Endometrial microvascular endothelial cells (primary cell): ENCODE measurements around the gene PTPRK. TPM values are rescaled to one million over a fixed set of nuclear protein-coding genes. Genes with fewer than 3 reads are reported as not detected.
"Not testable (repeated sequence)": the region's sequence is repeated elsewhere in the genome, so short reads cannot be mapped to it uniquely, and the experiment has no call there.

Experiments
- in situ Hi-C: cut with HindIII; loops from 2 replicates; pipeline ENCODE4 v1.10.0; 2017; ENCODE audit warnings: low sequenced_read_pairs, low pct_unique_long_range_greater_than_20kb; ENCODE audit errors: inconsistent ontology term
- total RNA-seq: library from RNA; depleted of rRNA; stranded (reverse); fragments of >200 nt; gene quantifications from one replicate; pipeline ENCODE4 v1.2.3, GENCODE V29; 2015; ENCODE audit errors: inconsistent ontology term

The PTPRK gene
- total RNA-seq, 1 donor from 2014 or later = 60.4 TPM

DNA sequence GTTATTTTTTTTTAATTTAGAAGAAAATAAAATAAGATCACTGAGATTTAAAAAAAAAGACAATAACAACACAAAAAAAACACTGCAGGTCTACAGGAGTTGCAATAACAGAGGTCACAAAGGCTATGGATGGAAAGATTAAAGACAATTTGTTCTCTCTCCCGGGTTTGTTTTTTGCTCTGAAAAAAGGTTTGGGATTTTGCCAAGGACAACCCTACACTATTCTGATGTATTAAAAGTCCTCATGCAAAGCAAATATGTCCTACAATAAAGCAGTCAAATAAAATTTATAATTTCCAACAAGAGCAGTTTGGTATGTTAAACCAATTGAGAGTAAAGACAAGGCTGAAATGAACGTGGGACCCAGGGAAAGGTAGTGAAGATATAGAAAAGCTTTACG is 55.6 kb downstream of the PTPRK start:
- in situ Hi-C loops = no loop called here

DNA sequence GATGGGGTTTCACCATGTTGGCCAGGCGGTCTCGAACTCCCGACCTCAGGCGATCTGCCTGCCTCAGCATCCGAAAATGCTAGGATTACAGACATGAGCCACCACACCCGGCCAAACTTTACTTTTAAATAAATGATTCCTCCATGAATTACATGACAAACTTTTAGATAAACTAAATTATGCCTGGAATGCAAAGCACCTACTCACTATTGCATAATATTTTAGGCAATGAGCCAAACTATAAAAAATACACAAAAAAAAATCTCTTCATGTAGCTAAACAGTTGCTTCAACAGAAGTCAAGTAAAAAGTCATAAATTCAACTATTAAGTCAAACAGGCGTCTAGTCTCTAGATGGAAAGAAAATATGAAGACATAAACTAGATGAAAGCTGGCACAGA is 56.5 kb downstream of the PTPRK start:
- in situ Hi-C loops = no loop called here

DNA sequence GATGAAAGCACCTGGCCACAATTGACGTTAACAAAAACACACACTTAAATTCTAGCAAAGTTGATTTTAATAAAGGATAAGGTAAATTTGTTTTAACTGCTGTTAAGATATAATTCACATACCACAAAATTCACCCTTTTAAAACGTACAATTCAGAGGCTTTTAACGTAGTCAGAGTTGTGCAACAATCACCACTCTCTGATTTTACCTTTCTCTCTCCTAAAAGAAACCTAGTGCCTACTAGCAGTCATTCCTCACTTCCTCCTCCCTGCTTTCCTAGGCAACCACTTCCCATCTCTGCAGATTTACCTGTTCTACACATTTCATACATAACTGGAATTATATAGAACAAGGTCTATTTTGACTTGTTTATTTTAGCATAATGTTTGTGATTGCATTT is 58.9 kb downstream of the PTPRK start:
- in situ Hi-C loops = no loop called here

DNA sequence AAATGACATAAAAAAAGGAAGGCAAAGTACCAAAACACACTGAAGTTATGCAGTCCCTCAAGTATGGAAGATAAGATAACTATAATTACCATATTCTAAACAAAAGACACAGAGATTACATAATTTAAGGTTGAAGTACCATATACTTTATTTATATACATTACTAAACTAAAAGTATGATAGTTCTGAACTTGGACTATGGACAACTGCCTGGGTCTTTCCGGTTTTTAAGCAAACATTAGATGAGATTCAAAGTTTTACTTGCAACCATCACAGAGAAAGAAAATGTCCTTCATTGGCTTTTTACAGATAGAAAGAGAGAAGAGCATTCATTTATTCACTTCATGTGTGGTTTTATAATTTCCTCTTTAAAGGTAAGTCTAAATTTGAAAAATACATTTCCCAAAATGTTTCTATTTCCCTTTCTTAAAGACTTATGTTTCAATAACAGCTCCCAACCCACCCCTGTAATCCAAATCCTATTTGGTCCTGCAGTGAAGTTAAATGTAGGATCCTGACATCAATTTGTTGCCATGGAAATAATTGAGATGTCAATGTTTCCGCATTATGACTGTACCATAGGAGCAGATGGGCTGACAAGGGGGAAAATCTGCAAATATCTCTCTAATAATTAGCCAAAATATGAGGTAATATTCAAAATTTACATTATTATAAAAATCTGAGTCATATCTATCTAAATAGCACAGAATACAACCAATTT is 63.7 kb downstream of the PTPRK start:
- in situ Hi-C loops = no loop called here

DNA sequence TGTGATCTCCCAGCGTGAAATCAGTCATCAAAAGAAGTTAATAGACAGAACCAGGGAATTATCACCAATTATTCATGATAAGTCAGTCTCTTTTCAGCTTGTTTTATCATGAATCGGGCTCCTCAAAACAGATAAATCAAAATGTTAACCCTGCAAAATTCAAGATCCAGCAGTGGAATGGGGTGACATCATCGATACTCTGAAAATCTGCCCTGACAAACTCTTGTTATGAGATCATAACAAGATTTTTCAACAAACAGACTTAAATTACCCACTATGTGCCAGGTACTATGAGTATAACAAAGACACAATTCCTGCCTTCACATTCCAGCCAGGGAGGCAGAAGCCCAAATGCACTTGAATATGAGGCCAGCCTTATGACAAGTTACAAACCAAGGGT is 64.4 kb downstream of the PTPRK start:
- in situ Hi-C loops = no loop called here

DNA sequence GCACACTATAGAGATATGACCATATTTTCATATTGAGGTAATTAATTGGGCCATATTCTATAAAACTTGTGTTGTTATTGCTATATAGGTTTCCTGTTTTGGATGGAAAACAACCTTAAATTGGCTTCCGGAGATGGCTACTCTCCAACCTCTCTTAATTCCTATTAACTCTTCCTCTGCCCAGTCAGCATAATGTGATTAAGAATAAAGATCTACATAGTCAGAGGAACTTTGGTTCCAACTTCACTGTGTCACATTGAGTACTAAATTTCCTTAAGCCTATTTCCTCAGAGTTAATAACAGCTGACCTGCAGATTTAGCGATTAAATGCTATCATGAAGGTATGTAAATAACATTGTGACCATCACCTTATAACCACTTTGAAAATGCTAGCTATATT is 67.7 kb downstream of the PTPRK start:
- in situ Hi-C loops = no loop called here

DNA sequence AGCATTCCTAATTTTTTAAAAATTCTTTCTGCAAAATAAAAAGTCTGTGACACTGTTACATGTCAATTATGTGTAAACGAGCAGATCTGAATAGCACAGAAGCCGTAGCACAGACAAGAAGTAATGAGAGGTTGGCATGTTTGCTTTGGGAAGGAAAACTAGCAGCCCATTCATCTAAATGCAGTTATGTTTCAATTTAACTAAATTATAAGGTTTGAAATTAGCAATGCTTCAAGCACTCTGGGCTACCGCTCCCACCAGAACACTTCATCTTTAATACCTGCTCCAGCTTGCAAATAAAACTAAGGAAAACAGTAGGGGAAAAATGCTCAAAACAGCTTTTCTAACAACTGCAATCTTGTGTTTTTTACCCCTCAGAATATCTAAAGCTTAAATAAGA is 73.9 kb downstream of the PTPRK start:
- in situ Hi-C loops = no loop called here

DNA sequence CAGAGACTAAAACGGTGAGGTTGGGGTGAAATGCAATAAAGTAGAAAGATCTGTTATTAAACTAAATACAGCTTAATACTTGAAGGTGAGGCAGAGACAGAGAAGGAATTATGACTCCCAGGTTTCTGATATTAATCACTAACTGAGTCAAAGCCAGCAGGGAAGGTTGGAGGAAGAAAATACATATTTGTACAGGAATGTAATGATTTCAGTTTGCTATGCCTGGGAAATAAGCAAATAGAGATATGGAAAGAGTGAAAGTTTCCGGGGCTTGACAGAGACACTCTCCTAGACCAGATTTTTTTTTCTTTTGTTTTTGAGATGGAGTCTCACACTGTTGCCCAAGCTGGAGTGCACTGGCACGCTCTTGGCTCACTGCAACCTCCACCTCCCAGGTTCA is 76.8 kb downstream of the PTPRK start:
- in situ Hi-C loops = no loop called here

DNA sequence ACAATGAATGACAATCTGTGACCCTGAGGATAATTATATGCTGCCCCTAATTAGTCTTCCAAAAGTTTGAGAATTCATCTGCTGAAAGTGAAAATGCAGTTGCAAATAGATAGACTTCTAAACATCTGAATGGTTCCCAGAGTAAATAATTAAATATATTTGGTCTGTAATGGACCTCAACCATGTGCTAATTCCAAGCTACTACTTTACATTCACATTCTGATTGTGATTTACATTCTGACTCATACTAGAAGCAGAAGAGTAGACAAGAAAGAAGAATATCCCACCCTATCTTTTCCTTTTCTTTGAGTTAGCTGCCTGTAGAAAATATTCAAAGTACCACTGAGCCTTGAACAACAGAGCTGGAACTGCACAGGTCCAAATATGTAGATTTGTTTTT is 80.8 kb downstream of the PTPRK start:
- in situ Hi-C loops = no loop called here

DNA sequence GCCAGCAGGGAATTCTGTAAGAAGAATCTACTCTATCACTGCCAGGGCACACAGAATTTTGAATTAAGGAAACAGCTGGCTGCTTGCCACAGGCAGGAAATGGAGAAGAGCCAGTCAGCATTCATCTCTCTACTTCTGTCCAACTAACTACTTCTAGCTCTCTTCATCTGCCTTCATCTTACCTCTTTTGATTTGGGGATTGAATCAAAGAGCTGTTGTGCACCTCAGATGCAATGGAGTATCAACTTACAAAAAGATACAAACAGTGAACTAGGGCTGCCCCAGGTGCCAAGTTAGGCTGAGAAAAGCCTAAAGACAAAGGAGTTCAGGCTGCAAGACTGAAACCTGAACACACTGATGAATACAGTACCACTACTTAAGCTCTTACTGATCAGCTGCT is 82.0 kb downstream of the PTPRK start:
- in situ Hi-C loops = no loop called here

DNA sequence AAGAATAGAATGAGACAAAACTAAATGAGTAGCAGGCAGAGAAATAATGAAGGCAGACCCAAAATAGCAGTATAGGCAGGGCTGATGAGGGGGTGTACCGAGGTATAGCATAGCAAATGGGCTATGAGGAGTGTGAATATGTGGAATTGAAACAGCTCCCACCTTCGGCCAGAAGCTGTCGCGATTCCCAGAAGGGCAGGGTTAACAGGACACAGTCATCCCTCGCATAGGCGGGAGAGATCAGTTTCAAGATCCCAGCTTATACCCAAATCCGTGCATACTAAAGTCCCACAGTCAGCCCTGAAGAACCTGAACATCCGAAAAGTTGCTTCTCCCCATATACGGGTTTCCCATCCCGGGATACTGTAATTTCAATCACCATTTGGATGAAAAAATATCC is 82.7 kb downstream of the PTPRK start:
- in situ Hi-C loops = no loop called here

DNA sequence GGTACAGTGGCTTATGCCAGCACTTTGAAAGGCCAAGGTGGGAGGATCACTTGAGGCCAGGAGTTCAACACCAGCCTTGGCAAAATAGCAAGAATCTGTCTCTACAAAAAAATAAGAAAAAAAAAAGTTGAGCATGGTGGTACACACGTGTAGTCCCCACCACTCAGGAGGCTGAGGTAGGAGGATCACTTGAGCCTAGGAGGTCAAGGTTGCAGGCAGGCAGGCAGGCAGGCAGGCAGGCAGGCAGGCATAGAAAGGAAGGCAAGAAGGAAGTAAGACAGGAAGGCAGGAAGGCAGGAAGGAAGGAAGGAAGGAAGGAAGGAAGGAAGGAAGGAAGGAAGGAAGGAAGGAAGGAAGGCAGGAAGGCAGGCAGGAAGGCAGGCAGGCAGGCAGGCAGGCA is 85.6 kb downstream of the PTPRK start:
- in situ Hi-C loops = not testable (repeated sequence)

DNA sequence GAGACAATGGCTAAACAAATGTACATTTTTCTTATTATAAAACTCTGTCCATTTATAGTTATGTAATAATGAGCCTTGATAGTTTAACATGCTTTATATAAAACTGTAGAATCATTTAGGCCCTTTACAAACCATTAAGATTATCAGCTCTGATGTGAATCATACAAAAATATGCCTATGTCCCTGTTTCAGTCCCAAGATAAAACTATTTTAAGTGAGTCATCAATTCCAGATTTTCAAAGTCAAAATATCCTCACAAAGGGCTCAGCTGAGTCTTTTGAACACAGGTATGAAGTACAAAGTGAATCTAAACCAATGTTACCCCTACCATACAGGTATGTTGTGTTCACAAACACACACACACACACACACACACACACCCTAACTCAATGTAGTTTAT is 88.0 kb downstream of the PTPRK start:
- in situ Hi-C loops = no loop called here

DNA sequence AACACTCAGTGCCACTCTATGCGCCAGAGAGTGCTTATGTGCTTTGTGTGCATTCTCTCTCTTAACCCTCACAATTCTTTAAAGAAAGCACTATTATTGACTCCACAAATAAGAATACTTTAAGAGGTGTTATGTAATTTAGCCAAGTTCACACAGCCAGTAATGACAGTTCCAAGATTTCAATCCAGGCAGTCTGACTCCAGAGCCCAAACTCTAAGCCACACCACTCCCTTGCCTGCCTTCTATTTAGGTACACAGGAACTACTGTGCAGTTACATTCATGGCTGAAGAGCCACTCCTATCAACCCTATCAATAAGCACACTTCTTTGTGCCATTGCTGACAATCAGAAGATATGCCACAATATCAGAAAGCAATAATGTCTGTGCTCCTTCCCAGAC is 93.3 kb downstream of the PTPRK start:
- in situ Hi-C loops = no loop called here

DNA sequence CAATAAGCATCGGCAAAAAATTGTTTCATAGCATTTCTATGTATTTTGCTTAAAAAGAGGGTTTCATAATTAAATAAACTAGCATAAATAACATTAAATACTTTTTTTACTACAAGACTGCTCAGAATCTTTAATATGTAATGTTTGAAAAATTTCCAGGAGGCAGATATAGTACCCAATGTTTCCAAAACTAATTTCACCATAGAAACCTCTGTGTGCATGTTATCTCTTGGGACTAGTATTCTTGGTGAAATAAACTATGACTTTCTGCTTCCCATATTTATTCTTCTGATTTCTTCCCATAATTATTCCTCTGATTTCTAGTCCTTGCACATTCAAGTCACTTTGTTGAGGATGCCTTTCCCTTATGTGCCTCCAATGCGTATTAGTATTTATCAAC is 94.5 kb downstream of the PTPRK start:
- in situ Hi-C loops = no loop called here

DNA sequence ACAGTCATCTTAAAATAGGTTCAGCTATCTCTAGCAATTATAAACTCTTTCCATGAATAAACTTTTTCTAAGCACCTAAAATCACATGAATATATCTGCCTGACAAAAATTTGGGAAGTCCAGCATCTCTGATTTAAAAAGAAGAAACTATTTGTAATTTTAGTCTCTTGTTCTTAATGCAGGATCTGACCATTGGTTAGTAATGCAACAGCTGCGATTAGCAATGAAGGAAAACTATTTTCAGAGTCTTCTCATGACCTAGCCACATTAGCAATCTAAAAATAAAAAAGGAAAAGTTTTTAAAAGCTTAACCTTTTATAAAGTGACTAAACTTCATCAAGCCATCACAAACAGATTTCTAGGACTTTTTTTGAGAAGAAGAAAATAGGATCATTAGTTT is 97.5 kb downstream of the PTPRK start:
- in situ Hi-C loops = no loop called here

DNA sequence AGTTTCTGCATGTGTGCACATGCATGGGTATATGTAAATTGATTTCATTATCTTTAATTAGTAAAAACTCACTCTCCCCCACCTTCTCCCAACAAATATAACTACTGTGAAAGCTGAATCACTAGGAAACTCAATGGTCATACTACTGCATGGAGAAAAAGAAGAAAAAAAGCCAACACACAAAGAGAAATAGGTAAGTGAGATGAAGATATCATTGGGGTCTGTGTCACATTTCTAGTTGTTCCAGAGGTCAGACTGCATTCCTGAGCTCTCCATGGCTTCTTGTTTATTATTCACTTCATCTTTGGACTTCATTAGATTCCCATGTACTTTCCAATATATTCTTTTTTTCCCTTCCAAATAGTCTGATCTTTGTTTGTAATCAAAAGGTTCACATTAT is 98.2 kb downstream of the PTPRK start:
- in situ Hi-C loops = no loop called here

DNA sequence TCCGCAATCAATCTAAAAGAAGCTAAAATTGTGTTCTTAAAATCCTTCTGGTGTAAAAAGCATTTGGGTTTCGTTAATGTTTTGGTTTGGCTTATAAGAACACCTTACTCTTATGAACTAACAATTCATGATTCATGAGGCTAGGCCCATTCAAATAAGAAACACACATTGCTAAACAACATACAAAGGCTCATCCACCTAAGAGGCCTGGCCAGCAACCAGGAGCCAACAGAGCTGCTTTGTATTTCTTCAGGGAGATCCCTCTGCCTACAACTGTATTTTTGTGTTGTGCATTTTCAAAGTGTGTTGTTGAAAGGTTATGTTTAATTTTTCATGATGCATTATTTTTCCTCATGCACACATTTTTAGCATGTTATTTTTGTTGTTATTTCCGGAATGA is 98.6 kb downstream of the PTPRK start:
- in situ Hi-C loops = no loop called here

DNA sequence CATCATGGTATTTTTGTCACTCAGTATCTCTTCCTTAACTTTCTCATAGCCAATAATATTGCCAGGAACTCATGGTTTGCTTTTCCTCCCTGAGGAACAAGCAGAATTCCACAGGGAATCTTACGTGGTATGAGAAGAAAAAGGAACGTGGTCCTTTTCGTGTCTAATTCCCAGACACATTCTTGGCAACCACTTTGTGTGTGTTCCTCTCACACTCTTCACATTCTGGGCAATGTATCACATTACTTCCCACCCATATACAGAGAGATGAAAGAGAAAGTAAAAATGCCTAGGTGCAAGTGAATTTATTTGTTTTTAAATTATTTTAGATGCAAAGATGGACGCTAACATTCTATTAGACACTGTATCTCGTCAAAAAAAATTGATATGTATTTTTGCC is 102.7 kb downstream of the PTPRK start:
- in situ Hi-C loops = no loop called here

DNA sequence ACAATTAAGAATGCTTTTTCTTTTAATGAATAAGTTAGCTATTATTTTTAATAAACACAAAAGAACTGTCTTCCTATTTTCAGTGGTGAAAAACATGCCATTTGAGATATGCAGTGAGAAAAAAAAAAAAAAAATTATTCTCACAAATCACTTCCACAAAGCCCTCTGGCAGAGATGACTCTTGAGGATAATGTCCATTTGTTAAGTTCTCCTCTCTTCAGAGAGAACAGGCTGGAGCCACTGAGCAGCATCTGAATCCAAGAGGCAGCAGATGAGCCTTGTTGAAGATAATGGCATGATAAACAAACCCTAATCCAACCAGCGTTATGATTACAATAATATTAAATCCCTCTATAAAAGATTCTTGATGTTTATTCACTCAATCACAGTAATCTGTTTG is 105.0 kb downstream of the PTPRK start:
- in situ Hi-C loops = no loop called here

DNA sequence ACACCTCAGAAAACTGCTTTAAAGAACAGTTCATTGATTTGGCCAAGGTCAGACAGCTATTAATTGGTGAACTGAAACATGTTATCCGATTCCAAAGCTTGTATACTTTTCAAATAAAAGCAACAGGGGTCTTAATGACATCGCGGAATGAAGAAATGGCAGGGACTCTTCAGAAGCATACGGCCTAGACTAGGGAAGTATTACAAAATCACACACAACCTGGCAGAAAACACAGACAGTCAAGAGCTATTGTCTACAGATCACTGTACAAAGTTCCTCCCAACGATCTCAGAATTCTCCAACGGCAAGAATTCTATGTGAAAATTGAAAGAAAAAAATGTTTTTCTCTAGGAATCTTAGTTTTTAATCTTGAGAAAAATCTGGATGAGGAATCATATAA is 105.5 kb downstream of the PTPRK start:
- in situ Hi-C loops = no loop called here
